GM18517 (cell line): ENCODE results near the gene ALOX5AP.

ENCODE experiments used
- ATAC-seq: cut with Tn5 transposase; IDR thresholded peaks from one replicate; pipeline ENCODE4 v1.9.1; 2021; ENCODE audit warnings: mild to moderate bottlenecking, moderate library complexity; ENCODE audit not compliant: unreplicated experiment

The ALOX5AP gene

DNA sequence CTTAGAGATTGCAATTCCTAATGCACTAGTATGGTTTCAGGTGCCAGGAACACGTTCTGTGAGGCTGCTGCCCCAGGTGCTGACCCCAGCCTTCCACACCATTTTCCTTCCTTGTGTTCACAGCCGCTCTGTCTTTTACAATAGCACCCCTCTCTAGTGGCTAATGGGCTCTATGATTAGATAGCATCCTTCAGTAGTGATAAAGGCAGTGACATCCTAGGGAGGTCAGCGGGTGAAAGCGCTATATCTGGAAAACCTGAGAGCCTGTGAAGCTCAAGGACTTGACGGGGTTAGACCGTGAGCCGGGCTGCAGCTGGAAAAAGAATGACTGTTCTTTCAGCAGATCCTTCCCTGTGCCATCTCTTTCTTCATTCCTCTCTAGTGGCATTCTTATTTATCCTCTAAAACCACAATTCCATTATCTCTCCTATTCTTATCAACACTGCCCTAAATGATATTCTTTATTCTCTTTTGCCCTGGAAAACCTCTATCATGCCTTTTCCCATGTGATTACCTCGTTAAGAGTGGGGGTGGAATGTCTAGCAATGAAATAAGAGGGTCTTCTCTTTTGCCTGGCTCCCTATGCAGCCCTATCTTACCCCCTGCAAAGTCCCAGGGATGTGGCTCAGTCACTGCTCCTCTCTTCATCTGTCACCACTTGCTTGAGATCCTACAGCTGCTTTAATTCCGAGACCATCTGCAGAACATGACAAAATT lies 21.8 kb downstream of the ALOX5AP start:
- ATAC-seq = no peak

DNA sequence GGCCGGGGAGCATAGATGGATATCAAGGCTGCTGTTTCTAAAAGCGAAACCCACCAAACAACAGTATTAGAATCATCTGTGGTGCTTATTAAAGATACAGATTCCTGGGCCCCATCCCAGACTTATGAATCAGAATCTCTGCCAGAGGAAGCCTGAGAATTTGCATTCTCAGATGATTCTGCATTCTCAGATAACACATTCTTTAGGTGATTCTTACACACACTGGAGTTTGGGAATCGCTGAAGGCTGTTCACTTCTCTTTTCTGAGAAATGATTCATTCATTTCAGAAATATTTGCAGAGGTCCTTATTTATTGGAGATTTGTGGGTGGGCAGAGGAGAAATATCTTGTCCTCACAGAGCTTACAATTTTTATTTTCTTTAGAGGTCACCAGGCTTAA lies 24.4 kb downstream of the ALOX5AP start:
- no peak for ATAC-seq

DNA sequence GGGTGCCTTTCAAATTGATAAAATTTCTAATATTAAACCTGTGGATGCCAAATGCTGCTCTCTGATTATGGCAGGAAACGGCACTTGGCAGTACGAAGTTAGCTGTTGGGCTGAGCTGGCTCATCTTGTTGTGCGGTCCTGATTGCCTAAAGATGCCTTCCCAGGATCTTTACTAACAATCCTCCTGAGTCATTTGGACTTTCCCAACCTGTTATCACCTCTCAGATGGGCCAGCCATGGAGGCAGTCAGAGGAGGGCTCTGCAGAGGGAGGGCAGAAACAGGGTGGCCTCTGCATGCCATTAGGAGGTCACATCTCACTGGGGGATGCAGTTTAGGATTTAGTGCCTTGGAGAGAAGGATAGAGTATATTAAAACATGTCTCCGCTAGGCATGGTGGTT lies 27.3 kb downstream of the ALOX5AP start:
- no peak for ATAC-seq

DNA sequence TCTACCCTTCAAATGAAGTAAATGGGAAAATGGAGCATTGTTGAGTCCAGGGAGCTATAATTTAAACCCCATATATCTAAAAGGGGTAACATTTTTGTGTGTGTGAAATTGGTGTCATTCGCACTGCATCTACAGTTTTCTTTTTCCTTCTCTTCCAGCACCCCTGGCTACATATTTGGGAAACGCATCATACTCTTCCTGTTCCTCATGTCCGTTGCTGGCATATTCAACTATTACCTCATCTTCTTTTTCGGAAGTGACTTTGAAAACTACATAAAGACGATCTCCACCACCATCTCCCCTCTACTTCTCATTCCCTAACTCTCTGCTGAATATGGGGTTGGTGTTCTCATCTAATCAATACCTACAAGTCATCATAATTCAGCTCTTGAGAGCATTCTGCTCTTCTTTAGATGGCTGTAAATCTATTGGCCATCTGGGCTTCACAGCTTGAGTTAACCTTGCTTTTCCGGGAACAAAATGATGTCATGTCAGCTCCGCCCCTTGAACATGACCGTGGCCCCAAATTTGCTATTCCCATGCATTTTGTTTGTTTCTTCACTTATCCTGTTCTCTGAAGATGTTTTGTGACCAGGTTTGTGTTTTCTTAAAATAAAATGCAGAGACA lies 28.6 kb downstream of the ALOX5AP start:
- no peak for ATAC-seq

DNA sequence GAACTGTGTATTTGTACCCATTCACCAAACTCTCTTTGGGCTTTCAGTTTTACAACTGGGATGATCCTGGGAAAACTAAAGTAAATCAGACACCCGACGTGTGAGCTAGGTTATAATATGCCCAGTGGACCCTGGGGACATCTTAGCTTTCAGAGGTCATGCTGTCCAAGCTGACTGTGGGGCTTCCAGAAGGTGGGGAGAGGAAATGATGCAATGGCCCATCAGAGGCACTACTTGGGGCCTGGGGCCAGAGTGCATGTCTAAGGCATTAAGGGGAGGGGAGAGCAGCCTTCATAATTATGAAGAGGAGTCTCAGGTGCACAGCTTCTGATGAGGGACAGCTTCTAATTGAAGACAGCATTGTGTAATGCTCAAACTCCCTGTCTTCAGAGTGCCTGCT lies 30.9 kb downstream of the ALOX5AP start:
- no peak for ATAC-seq

DNA sequence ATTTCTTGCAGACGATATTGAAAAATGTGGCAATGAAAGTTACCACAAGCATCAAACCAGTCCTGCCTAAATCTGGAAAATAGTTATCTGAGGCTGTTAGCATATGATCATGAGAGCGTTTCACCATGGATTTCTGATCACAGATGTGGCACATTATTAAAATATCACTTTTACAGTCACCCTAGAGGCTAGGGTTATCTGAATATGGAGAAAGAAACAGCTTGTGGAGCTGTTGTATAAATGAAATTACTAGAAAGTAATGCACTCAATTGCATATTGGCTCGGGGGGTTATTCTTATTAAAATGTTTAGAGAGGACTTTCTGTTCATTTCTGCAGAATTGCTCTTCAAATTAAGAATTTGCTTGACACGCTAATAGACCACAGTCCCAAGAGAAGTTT lies 35.6 kb downstream of the ALOX5AP start:
- no peak for ATAC-seq

DNA sequence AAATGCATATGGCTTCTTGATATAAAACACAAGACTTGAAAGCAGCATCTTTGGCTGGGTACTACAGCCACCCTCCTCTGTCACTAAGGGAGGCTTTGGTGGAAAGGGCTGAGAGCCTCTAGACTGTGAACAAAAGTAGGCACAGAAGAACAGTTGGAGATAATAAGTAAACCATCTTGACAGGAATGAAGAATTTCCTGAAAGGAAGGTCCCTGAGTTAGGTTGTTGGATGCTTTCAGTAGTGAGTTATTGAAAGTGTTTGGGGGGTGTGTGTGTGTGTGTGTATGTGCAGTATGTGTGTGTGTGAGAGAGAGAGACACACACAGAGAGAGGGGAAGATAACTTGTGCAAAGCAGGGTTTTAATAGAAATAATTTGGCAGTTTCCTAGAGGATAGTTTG lies 38.2 kb downstream of the ALOX5AP start:
- no peak for ATAC-seq

DNA sequence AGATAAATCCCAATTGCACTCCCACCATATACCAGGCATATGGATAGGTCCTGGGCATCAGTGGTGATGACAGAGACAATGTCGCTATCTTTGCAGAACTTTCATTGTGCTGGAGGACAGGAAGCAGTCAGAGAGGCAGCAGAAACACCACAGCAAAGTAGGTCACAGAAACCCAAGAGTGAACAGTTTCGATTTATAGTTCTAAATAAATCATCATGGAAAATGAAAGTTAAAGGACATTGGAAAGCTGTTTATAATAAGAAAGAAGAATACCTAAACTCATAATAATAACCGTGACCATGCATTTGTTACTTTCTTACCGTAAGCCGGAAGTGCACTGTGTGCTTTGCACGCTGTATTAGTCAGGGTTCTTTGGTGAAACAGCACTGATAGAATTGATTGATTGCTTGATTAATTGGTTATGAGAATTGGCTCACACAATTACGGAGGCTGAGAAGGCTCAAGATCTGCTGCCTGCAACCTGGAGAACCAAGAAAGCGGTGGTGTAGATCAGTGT lies 38.9 kb downstream of the ALOX5AP start:
- ATAC-seq = no peak

DNA sequence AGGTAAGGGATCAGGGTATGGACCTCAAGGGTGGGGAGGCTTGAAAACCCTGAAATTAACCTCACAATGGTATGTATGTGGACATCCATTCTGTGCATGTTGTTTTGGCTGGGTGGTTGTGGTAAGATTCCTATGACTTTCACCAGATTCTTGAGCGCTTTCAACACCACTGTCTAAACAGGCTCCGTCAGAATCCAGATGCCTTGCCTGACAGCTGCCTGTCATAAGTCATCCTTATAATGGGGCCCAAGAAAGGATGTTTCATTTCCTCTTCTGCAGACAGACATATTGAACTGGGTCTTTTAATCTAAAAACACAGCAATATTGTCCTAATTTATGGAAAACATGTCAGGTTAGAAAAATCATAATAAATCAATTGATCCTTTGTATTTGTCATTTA lies 41.3 kb downstream of the ALOX5AP start:
- ATAC-seq = no peak

DNA sequence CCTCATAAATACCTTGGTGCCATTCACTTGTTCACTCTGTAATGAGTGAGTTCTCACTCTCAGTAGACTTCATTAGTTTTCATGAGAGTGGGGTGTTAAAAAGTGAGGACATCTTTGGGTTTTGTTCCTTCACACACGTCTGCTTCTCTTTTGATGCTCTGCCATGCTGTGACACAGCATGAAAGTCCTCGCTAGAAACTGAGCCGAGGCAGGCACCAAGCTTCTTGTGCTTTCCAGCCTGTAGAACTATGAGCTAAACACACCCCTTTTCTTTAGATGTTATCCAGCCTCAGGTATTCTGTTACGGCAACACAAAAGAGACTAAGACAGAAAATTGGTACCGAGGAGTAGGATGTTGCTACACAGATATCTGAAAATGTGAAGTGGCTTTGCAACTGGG lies 43.7 kb downstream of the ALOX5AP start:
- ATAC-seq = no peak

DNA sequence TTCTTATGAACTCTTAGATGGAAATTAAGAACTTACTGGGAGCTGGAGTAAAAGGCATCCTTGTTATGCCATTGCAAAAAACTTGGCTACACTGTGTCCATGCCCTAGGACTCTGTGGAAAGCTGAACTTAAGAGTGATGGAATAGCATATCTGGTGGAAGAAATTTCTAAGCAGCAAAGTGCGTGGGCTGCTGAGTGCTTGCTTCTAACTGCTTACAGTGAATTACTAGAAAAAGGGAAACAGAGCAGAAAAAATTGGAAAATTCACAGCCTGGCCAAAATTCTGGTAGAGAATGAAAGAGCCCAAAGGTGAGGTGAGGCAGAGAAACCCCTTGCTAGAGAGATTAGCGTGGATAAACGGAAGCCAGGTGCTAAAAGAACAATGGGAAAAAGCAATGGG lies 44.3 kb downstream of the ALOX5AP start:
- ATAC-seq = no peak

DNA sequence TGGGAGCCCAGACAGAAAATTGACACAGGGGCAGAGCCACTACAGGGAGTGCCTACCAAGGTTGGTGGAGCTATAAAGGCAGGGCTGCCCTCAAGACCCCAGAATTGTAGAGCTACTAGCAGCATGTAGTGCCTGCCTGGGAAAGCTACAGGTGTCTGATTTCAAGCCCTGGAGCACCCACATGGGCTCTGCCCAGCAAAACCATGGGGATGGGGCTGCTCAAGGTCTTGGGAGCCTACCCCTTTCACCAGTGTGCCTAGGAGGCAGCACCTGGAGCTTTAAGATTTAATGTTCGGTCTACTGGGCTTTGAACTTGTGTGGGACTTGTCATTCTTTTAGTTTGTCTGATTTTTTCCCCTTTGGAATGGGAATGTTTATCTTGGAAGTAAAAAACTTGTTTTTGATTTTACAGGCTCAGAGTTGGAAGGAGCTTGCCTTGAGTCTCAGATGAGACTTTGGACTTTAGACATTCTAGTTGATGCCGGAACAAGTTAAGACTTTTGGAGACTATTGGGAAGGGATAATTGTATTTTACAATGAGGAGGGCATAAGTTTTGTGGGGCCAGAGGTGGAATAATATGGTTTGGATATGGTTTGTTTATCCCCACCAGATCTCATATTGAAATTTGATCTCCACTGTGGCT lies 45.1 kb downstream of the ALOX5AP start:
- ATAC-seq = no peak

- no peak for ATAC-seq
These were observed 50.0 kb downstream of the ALOX5AP start for GRCh38 chr13:30785191-30785850.

- ATAC-seq = no peak
These were observed 51.3 kb downstream of the ALOX5AP start for GRCh38 chr13:30786648-30787047.

DNA sequence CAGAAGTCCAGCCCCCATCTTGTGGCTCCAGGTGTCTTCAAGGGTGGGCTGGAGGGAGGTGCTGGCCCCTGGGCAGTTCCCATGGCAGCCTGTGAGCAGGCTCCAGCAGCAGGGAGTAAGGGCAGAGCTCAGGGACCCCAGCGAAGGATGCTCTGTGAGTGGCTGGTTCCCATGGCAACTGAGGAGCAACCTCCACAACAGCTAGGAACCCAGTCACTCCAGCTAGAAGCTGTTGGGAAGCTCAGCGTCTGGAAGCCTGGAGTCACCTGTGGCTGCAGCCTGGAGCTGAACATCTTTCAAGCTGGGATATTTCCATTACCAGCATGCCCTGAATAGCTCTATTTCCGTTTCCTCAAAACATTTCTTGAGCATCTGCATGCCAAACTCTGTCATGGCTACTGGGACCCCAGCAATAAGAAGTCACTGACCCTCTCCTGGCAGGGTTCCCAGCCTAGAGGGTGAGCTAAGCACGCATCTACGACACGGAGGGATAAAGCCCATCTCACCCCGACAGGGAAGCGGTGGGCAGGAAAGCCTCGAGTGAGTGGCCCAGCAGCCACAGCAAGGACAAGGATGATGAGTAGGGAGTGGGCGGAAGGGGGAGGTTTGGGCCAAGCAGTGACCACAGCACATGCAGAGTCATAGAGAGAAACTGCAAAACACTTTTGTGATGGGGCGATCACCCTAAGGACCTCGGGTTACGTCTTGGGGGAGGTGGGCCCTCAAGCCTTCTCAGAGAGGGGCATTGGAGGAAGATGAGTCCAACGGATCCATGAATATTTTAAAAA lies 52.6 kb downstream of the ALOX5AP start:
- no peak for ATAC-seq

- no peak for ATAC-seq
These were observed 54.0 kb downstream of the ALOX5AP start for GRCh38 chr13:30789166-30789862.

DNA sequence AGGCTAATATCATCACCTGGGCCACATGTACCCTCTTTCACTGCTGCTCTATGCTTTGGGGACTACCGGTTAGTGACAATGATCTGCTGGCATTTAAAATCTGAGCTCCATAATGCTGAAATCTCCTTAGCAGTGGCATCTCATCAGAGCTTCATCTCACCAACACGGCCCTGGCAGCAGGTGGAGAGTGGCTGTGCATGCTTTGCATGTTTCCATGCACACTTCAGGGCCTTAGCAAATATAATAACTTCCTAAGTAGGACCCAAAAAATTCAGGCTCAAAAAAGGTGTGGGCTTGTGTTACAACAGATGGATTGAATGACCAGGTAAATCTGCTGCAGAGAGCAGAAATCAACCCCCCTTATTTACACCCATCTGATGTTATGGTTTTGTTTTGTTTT lies 55.2 kb downstream of the ALOX5AP start:
- ATAC-seq = no peak

DNA sequence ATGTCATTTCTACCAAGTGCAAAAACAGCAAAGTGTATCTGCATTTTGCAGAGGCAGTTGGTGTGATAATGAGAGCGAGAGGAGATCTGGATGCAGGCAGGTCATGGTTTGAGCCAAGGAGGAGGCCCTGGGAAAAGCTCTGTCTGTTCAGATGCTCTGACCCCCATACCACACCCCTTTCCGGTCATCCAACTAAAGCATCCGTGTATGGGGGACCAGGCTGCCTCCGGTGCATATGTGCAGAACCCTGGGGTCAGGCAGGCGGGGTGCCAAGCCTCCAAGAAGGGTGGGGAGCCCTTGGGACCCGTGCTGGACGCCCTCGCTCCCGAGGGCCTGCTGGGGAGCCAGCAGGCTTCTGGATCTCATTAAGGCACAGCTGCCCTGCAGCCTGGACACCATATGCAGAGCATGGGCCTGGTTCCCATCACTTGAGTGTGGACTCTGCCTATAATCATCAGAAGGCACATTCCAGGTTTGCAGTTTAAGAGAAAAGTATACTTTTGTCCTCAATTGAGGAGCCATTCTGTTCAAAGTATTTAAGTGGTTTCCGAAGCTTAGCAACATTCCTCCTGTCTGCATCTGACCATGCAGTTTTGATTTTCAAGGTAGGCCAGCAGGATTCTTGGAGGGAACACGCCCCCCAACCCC lies 56.1 kb downstream of the ALOX5AP start:
- ATAC-seq = no peak

- no peak for ATAC-seq
These were observed 57.1 kb downstream of the ALOX5AP start for GRCh38 chr13:30792285-30793000.
